ENCODE measurements around the gene C5orf46.

The C5orf46 gene

DNA sequence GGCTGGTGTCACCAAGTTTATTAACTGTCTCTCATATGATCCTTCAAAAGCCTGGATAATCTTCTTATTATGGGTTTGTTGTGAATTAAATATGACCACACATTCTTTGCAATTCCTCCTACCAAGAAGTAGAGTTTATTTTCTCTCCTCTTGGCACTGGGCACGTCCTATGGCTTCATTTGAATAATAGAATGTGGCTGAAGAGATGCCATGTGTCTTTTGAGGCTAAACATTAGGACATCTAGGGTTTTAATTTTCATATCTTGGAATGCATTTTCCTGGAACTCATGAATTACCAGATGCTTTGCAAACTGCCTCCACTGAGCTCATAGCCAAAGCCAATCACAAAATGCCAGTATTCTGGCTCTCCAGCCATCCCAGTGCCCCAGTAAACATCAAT lies 47.8 kb downstream of the C5orf46 start:
- DNase-seq (ENCODE audit: low read depth in 2 of 2): no peak

GRCh38 chr5:147857302-147858129 lies 48.8 kb downstream of the C5orf46 start:
- peak; percentile 2 to 18 for DNase-seq (ENCODE audit: low read depth in 2 of 2)

- no peak for DNase-seq (ENCODE audit: low read depth in 2 of 2)
Observed at GRCh38 chr5:147856801-147857200, 49.5 kb downstream of the C5orf46 start.

DNA sequence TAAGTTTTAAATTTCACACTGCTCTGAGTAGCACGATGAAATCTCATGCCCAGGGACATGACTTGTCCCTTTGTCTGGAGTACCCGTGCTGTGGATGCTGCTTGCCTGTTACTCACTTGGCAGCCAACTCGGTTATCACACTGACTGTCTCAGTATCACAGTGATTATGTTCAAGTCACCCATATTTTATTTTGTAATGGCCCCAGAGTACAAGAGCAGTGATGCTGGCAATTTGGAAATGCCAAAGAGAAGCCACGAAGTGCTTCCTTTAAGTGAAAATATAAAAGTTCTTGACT lies 50.6 kb downstream of the C5orf46 start:
- DNase-seq (ENCODE audit: low read depth in 2 of 2): no peak

DNA sequence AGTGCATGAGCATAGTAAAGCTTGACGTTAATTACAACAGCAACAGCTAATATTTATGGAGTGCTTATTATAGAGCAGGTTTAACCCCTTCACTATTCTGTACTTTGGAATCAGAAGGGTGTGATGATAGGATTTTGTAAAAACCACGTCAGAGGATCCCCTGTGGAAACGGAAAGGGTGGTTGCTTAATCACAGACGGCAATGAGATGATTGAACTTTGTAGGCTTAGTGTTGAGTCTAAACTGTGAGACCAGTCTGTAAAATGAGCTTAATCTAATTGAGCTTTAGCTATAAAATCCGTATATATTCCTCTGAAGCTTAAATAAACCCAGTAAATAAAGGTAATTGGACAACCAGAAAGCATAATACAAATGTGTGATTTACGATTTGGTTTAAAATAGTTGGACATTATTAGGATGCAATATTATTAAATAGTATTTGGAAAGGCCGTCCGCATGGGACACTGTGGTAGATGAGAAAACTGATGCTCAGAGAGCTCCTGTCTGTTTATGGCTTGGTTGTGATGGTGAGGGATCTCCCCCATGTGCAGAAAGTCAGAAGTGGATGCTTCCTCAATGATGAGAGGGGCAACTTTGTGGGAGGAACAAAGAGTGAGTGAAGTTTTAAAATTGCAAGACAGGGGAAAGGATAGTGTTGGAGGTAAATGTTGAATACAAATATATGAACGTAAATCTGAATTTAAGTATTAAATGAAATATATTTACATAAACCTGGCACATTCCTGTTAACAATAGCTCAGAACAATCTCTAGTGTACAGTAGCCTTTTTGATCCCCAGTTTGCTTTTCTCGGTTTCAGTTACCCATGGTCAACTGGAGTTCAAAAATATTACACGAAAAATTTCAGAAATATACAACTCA lies 51.2 kb downstream of the C5orf46 start:
- no peak for DNase-seq (ENCODE audit: low read depth in 2 of 2)

DNA sequence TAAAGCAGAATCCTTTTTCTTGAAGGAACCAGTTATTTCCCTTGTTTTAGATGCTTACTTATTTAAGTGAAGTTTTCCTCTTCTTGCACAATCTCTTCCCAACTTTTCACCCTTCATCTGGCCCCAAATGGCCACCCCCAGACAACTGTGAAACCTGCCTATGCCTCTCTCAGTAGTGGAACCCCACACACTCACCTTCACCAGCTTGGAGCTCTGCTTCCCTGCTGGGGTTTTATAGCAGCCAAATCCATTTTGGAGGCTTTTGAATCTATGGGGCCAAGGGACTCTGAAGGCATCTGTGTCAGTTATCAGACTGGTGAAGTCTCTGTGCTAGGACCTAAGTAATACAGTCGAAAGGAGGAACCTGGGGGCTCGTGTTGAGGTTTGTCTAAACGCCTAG lies 52.0 kb downstream of the C5orf46 start:
- DNase-seq (ENCODE audit: low read depth in 2 of 2): no peak

- DNase-seq (ENCODE audit: low read depth in 2 of 2): no peak
Observed at GRCh38 chr5:147853372-147853987, 52.9 kb downstream of the C5orf46 start.

- no peak for DNase-seq (ENCODE audit: low read depth in 2 of 2)
Observed at GRCh38 chr5:147852365-147852764, 54.0 kb downstream of the C5orf46 start.

GRCh38 chr5:147851578-147851977 lies 54.8 kb downstream of the C5orf46 start:
- no peak for DNase-seq (ENCODE audit: low read depth in 2 of 2)

- no peak for DNase-seq (ENCODE audit: low read depth in 2 of 2)
Observed at GRCh38 chr5:147849226-147849625, 57.1 kb downstream of the C5orf46 start.

DNA sequence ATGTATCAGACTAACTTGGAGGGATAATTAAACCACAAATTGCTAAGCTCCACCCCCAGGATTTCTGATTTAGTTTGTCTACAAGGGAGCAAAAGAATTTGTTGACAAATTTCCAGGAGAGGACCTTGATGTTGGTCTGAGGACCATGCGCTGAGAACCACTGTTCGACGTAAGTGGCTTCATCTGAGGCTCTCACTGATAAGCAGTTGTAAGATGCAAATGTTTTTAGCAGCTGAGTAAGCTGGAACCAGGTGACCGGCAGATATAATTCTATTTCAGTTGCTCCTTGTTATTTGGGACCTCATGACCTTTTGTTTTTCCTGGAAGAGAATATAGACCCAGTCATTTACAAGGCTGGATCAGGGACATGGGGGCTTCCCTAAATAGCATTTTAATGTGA lies 60.7 kb downstream of the C5orf46 start:
- DNase-seq (ENCODE audit: low read depth in 2 of 2): no peak

DNA sequence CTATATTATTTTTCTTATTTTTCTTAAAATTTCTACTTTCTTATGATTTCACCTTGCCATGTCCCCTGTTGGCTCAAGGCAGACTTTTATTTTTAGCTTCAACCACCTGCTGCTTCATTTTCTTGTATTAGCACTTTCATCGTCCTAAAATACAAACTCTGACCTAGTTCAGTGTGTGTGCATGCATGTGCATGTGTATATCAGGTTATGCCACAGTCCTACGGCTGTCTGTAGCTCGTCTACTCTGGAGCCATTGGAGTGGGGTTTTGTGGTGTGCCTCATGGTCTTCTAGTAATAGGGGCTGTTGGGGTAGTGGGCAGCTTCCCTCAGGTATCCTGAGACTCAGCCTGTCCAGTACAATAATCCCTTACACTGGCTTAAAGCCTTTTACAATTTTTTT lies 61.5 kb downstream of the C5orf46 start:
- DNase-seq (ENCODE audit: low read depth in 2 of 2): no peak

- DNase-seq (ENCODE audit: low read depth in 2 of 2): no peak
Observed at GRCh38 chr5:147842869-147843268, 63.5 kb downstream of the C5orf46 start.

All from activated CD4-positive, alpha-beta T cell treated with anti-CD3 and anti-CD28 coated beads for 24 hours (primary cell).